SU-DHL-6 (cell line): ENCODE measurements around the gene SBNO2.

ENCODE experiments used
- H2AFZ ChIP-seq: fragments of 200-600 bp; sonication (generic); 2 replicates; pipeline ENCODE4 v1.6.1; 2014; ENCODE audit warnings: low read depth, mild to moderate bottlenecking, moderate library complexity, mixed read lengths, antibody characterized with exemption, low read length; ENCODE audit not compliant: severe bottlenecking
- H3F3A ChIP-seq: fragments of 200-600 bp; shearing (Covaris generic); 2 replicates; pipeline ENCODE4 v1.6.0; 2016; ENCODE audit warnings: antibody characterized with exemption, mild to moderate bottlenecking; ENCODE audit not compliant: insufficient read depth
- H3K27ac ChIP-seq: fragments of 200-600 bp; sonication (generic); 2 replicates; pipeline ENCODE4 v1.5.1; 2016; ENCODE audit warnings: low read depth, mild to moderate bottlenecking, low read length, moderate library complexity, mixed read lengths
- H3K27me3 ChIP-seq: fragments of 200-600 bp; sonication (generic), shearing (Covaris generic); 2 replicates; pipeline ENCODE4 v1.6.0; 2014; ENCODE audit warnings: mild to moderate bottlenecking, low read length
- H3K36me3 ChIP-seq: fragments of 200-600 bp; sonication (generic); 2 replicates; pipeline ENCODE4 v1.6.1; 2014; ENCODE audit warnings: mild to moderate bottlenecking, low read length, mixed read lengths
- H3K4me2 ChIP-seq: fragments of 300-600, 200-600 bp; shearing (Covaris generic), sonication (generic); 2 replicates; pipeline ENCODE4 v1.6.0; 2014; ENCODE audit warnings: low read length, low read depth, mild to moderate bottlenecking; ENCODE audit not compliant: poor library complexity, severe bottlenecking
- H3K4me3 ChIP-seq: fragments of 200-600 bp; sonication (generic); 2 replicates; pipeline ENCODE4 v1.5.1; 2014; ENCODE audit warnings: antibody characterized with exemption, low read length, mild to moderate bottlenecking, mixed read lengths; ENCODE audit not compliant: insufficient read depth, poor library complexity, severe bottlenecking
- H3K79me2 ChIP-seq: fragments of 200-600 bp; sonication (generic); 2 replicates; pipeline ENCODE4 v1.6.1; 2014; ENCODE audit warnings: mild to moderate bottlenecking, low read length, moderate library complexity; ENCODE audit not compliant: insufficient read depth
- H3K9ac ChIP-seq: fragments of 200-600 bp; sonication (generic); 2 replicates; pipeline ENCODE4 v1.7.0; 2014; ENCODE audit warnings: mild to moderate bottlenecking, low read length
- H3K9me2 ChIP-seq: fragments of 200-600 bp; sonication (generic); replicated peaks from 2 replicates; pipeline ENCODE4 v1.6.1; 2014; ENCODE audit warnings: low read length; ENCODE audit not compliant: insufficient read depth
- H3K9me3 ChIP-seq: fragments of 200-600 bp; sonication (generic); 2 replicates; pipeline ENCODE4 v1.6.1; 2014; ENCODE audit warnings: low read length, mixed read lengths; ENCODE audit not compliant: insufficient read depth
- H4K20me1 ChIP-seq: fragments of 200-600 bp; sonication (generic); 2 replicates; pipeline ENCODE4 v1.6.1; 2014; ENCODE audit warnings: low read depth, mild to moderate bottlenecking, antibody characterized with exemption, low read length, moderate library complexity, mixed read lengths
- CTCF ChIP-seq: fragments of 200-600 bp; sonication (generic); IDR thresholded peaks from one replicate; pipeline ENCODE4 v1.5.1; 2017; ENCODE audit warnings: antibody characterized with exemption, mild to moderate bottlenecking, low read length, moderate library complexity; ENCODE audit not compliant: insufficient read depth, poor library complexity, severe bottlenecking
- EZH2phosphoT487 ChIP-seq: fragments of 200-600 bp; sonication (generic), shearing (Covaris generic); conservative IDR thresholded peaks from 2 replicates; pipeline ENCODE4 v1.6.1; 2018; ENCODE audit warnings: mild to moderate bottlenecking, antibody characterized with exemption, low read length, moderate library complexity, mixed read lengths

The SBNO2 gene

GRCh38 chr19:1182727-1183126 lies 8.7 kb upstream of the SBNO2 start:
- no peaks in the 10 kb centered on the region for H3F3A ChIP-seq
- no peaks in the 10 kb centered on the region for H3K9me2 ChIP-seq
- no peak overlapping the region for H3K27ac ChIP-seq
- no peak overlapping the region for H3K4me2 ChIP-seq
- no peaks in the 10 kb centered on the region for H3K79me2 ChIP-seq
- no peaks in the 10 kb centered on the region for H3K9me3 ChIP-seq
- no peak overlapping the region for H3K9ac ChIP-seq
- H3K4me3 ChIP-seq, result no peak overlapping the region
- no peaks in the 10 kb centered on the region for H4K20me1 ChIP-seq
- no peaks in the 10 kb centered on the region for H3K36me3 ChIP-seq
- H2AFZ ChIP-seq, result no peak overlapping the region
- TF ChIP-seq EZH2phosphoT487 (no peak), CTCF (no peak)
- H3K27me3 ChIP-seq, result no peaks in the 10 kb centered on the region

GRCh38 chr19:1182068-1182467 lies 8.0 kb upstream of the SBNO2 start:
- no peaks in the 10 kb centered on the region for H4K20me1 ChIP-seq
- H3K27me3 ChIP-seq, result no peaks in the 10 kb centered on the region
- H3K9me3 ChIP-seq, result no peaks in the 10 kb centered on the region
- TF ChIP-seq EZH2phosphoT487 (no peak), CTCF (no peak)
- no peak overlapping the region for H3K4me3 ChIP-seq
- H3K9me2 ChIP-seq, result no peaks in the 10 kb centered on the region
- H3F3A ChIP-seq, result no peaks in the 10 kb centered on the region
- H3K79me2 ChIP-seq, result no peaks in the 10 kb centered on the region
- no peaks in the 10 kb centered on the region for H3K36me3 ChIP-seq
- H3K9ac ChIP-seq, result no peak overlapping the region
- no peak overlapping the region for H3K4me2 ChIP-seq
- no peak overlapping the region for H2AFZ ChIP-seq
- H3K27ac ChIP-seq, result no peak overlapping the region

- H3K27ac ChIP-seq, result no peak overlapping the region
- H4K20me1 ChIP-seq, result no peaks in the 10 kb centered on the region
- H3K4me3 ChIP-seq, result no peak overlapping the region
- no peak overlapping the region for H2AFZ ChIP-seq
- no peak overlapping the region for H3K9ac ChIP-seq
- H3K27me3 ChIP-seq, result no peaks in the 10 kb centered on the region
- TF ChIP-seq EZH2phosphoT487 (no peak), CTCF (no peak)
- no peaks in the 10 kb centered on the region for H3K9me2 ChIP-seq
- no peaks in the 10 kb centered on the region for H3K79me2 ChIP-seq
- H3K36me3 ChIP-seq, result no peaks in the 10 kb centered on the region
- no peak overlapping the region for H3K4me2 ChIP-seq
- H3F3A ChIP-seq, result no peaks in the 10 kb centered on the region
- no peaks in the 10 kb centered on the region for H3K9me3 ChIP-seq
Observed at GRCh38 chr19:1181606-1182005, 7.5 kb upstream of the SBNO2 start.
